ENCODE measurements around the gene PRSS8. TPM values are rescaled to one million over a fixed set of nuclear protein-coding genes. Genes with fewer than 3 reads are reported as not detected.

PRSS8 gene
- total RNA-seq, 2 donors from 2014 or later: not detected

- no peaks in the 10 kb centered on the region for H3K27me3 ChIP-seq (replicated peaks; ENCODE audit: insufficient read depth)
- peaks cover 29% of the 10 kb centered on the region for H3K36me3 ChIP-seq
- peaks cover 13 to 35% of the 10 kb centered on the region in 2 donors for H3K4me1 ChIP-seq (ENCODE audit: control insufficient read depth in 1 of 2, low read depth in 2 of 2)
- peak overlapping the region in 1 of 2 donors; percentile 91 for H3K27ac ChIP-seq
- ATAC-seq (ENCODE audit: insufficient number of reproducible peaks, low FRiP score, low read depth) (no peak), DNase-seq (ENCODE audit: low spot score) (no peak)
- no peaks in the 10 kb centered on the region for H3K9me3 ChIP-seq
- TF ChIP-seq CTCF (IDR thresholded peaks at IDR 0.05): no peak
- H3K4me3 ChIP-seq: no peak overlapping the region
These were observed 25.9 kb downstream of the PRSS8 start for GRCh38 chr16:31109622-31110021.

DNA sequence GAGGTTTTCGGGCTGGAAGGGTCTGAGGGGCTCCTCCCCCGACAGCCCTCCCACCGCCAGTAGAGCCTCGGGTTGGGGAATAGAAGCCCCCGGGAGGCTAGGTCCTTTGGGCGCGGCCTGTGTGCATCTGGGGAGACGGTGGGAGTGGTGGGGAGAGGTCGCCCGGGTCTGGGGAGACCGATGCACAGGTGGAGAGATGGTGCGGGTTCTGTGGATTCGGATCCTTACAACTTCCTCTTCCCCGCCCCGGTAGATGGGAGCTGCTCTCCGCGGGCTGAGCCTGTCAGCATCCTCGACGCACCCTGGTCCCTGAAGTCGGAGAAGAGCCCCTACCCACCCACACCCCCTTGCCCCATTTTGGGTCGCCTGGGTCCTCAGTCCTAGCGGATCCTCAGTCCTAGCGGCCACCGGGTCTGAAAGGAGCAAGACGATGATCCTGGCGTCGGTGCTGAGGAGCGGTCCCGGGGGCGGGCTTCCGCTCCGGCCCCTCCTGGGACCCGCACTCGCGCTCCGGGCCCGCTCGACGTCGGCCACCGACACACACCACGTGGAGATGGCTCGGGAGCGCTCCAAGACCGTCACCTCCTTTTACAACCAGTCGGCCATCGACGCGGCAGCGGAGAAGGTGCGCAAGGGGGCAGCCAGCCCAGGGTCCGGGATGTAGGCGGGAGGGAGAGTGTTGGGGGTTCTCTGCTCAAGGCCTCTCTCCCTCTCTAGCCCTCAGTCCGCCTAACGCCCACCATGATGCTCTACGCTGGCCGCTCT is 26.6 kb downstream of the PRSS8 start:
- H3K4me3 ChIP-seq: peak overlapping the region; percentile 100
- H3K27me3 ChIP-seq (replicated peaks; ENCODE audit: insufficient read depth): no peaks in the 10 kb centered on the region
- peaks cover 29% of the 10 kb centered on the region for H3K36me3 ChIP-seq
- no peak for TF ChIP-seq CTCF (IDR thresholded peaks at IDR 0.05)
- H3K4me1 ChIP-seq (ENCODE audit: control insufficient read depth in 1 of 2, low read depth in 2 of 2): peaks cover 13 to 35% of the 10 kb centered on the region in 2 donors
- DNase-seq (ENCODE audit: low spot score) (no peak), ATAC-seq (ENCODE audit: insufficient number of reproducible peaks, low FRiP score, low read depth) (no peak)
- peak overlapping the region; percentile 91 to 97 for H3K27ac ChIP-seq
- H3K9me3 ChIP-seq: no peaks in the 10 kb centered on the region

DNA sequence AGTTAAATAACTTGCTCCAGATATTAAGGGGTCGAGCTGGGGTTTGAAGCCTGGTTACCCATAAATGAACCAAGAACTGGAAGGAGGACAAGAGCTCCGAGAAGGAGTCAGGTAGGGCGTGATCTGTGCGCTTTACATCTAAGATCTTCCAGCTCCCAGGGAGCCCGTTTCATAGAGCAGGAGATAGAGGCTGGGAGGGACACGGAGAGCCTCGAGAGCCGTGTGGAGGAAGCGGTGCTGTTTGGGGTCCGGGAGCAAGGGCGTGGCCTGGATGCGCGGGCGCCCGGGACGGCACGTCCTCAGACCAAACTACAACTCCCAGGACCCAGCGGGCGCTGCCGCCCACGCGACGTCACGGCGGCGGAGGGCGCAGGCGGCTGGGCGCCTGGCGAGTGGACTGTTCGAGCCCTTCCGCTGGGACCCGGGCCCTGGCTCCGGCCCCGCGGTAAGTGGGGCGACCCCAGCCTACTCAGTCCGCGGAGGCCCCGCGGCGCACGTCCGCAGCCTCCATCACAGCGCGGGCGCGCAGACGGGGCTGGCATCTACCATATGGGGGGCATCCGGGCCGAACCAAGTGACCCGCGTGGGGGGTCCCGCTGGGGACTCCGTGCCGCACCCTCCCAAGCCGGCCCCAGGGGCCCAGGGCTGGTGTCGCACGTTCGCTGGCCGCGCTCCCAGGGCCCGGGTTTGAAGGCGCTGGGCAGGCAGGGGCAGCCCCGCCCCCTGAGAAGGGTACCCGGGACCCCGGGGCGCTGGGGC is 27.3 kb downstream of the PRSS8 start, which contains the start of gene BCKDK:
TSS of gene BCKDK (plus strand) at position 352 of the 759 bp plus-strand sequence. CDS start 838 bp downstream, outside the sequence.
- Histone ChIP-seq H3K27ac (peak within 1 kb of the TSS; percentile 91 to 97), H3K9me3 (no peaks in the 10 kb centered on the region), H3K4me1 (ENCODE audit: control insufficient read depth in 1 of 2, low read depth in 2 of 2) (peaks cover 13 to 32% of the 10 kb centered on the region in 2 donors), H3K4me3 (peak within 1 kb of the TSS; percentile 100), H3K27me3 (replicated peaks; ENCODE audit: insufficient read depth) (no peaks in the 10 kb centered on the region), H3K36me3 (peaks cover 29% of the 10 kb centered on the region)
- peak; percentile 61 for ATAC-seq (ENCODE audit: insufficient number of reproducible peaks, low FRiP score, low read depth)
- no peak for TF ChIP-seq CTCF (IDR thresholded peaks at IDR 0.05)
- no peak for DNase-seq (ENCODE audit: low spot score)

GRCh38 chr16:31107465-31107867 is 28.1 kb downstream of the PRSS8 start:
- no peak for TF ChIP-seq CTCF (IDR thresholded peaks at IDR 0.05)
- Histone ChIP-seq H3K36me3 (peaks cover 29% of the 10 kb centered on the region), H3K27me3 (replicated peaks; ENCODE audit: insufficient read depth) (no peaks in the 10 kb centered on the region), H3K27ac (peak overlapping the region in 1 of 2 donors; percentile 97), H3K4me3 (peak overlapping the region; percentile 100), H3K9me3 (no peaks in the 10 kb centered on the region), H3K4me1 (ENCODE audit: control insufficient read depth in 1 of 2, low read depth in 2 of 2) (peaks cover 13 to 24% of the 10 kb centered on the region in 2 donors)
- DNase-seq (ENCODE audit: low spot score) (no peak), ATAC-seq (ENCODE audit: insufficient number of reproducible peaks, low FRiP score, low read depth) (no peak)

Measured in thoracic aorta (tissue), 2 donors.